GM12878 (cell line): Measurements from ENCODE around the gene UBR7. TPM values are rescaled to one million over a fixed set of nuclear protein-coding genes. Genes with fewer than 3 reads are reported as not detected.

Source experiments
- ATAC-seq: fragments of 200-7000 bp; cut with Tn5 transposase; 3 replicates; pipeline ENCODE4 v1.9.1; 2020; ENCODE audit warnings: mild to moderate bottlenecking, moderate library complexity
- BruUV-seq: library from RNA; stranded (reverse); fragments of 400-500 nt; replicated peaks from 2 replicates; lab custom pipeline; 2021; lab: Mats Ljungman, UMichigan
- CTCF ChIA-PET: fragments of 300-600 bp; sonication (Branson Sonifier 250); formaldehyde crosslinking; extraction: SDS; loops from one replicate; lab custom pipeline; 2021; ENCODE audit warnings: inconsistent platforms; lab: Yijun Ruan, JAX
- POLR2A ChIA-PET: fragments of 350-600 bp; formaldehyde crosslinking; extraction: SDS; loops from one replicate; lab custom pipeline; 2021; ENCODE audit warnings: inconsistent platforms; lab: Charles Lee
- RAD21 ChIA-PET: fragments of 300-600 bp; sonication (Branson Sonifier 250); formaldehyde crosslinking; loops from one replicate; lab custom pipeline; 2023; ENCODE audit warnings: antibody characterized with exemption; ENCODE audit not compliant: unreplicated experiment; lab: Charles Lee
- SMC1A ChIA-PET: fragments of 300-600 bp; sonication (Branson Sonifier 250); formaldehyde crosslinking; loops from one replicate; lab custom pipeline; 2023; ENCODE audit not compliant: unreplicated experiment, uncharacterized antibody; lab: Charles Lee
- DNase-seq: peaks from one replicate; pipeline ENCODE4 v3.0.0-alpha.2; 2011; ENCODE audit warnings: low read depth, low spot score
- FAIRE-seq: peaks from 3 replicates; lab custom pipeline; 2011; peaks lifted over from hg19 to GRCh38; lab: Jason Lieb, UNC
- H2AFZ ChIP-seq: 2 replicates; pipeline ENCODE4 v1.6.0; 2011; ENCODE audit warnings: low read depth, low read length, control low read depth; ENCODE audit not compliant: control insufficient read depth
- H3K27ac ChIP-seq: 2 replicates; pipeline ENCODE4 v1.5.1; 2011; ENCODE audit warnings: control low read depth; ENCODE audit not compliant: control insufficient read depth, insufficient read depth
- H3K27me3 ChIP-seq, 2 experiments: replicated peaks in 1 of 2; 2 replicates each; pipeline versions ENCODE4 v1.6.0 to v1.6.1; 2011; ENCODE audit warnings: low read length in 1 of 2; ENCODE audit not compliant: control insufficient read depth in 2 of 2, insufficient read depth in 2 of 2
- H3K36me3 ChIP-seq, 2 experiments: 2 replicates each; pipeline ENCODE4 v1.5.1; 2011; ENCODE audit warnings: low read length in 1 of 2; ENCODE audit not compliant: control insufficient read depth in 2 of 2, insufficient read depth in 2 of 2
- H3K4me1 ChIP-seq: 2 replicates; pipeline ENCODE4 v1.6.1; 2011; ENCODE audit warnings: mild to moderate bottlenecking, low read length, moderate library complexity, mixed read lengths; ENCODE audit not compliant: control insufficient read depth, insufficient read depth
- H3K4me2 ChIP-seq: 2 replicates; pipeline ENCODE4 v1.6.0; 2011; ENCODE audit warnings: control low read depth; ENCODE audit not compliant: control insufficient read depth, insufficient read depth
- H3K4me3 ChIP-seq: fragments of 200-600 bp; sonication (generic); 2 replicates; pipeline ENCODE4 v1.5.1; 2016
- H3K79me2 ChIP-seq: 2 replicates; pipeline ENCODE4 v1.6.0; 2011; ENCODE audit warnings: low read length; ENCODE audit not compliant: control insufficient read depth, insufficient read depth
- H3K9ac ChIP-seq: 2 replicates; pipeline ENCODE4 v1.8.0; 2011; ENCODE audit warnings: low read length, control low read depth, mixed read lengths; ENCODE audit not compliant: control insufficient read depth, insufficient read depth
- H3K9me3 ChIP-seq: replicated peaks from 3 replicates; pipeline ENCODE4 v1.5.1; 2011; ENCODE audit warnings: mild to moderate bottlenecking, low read length; ENCODE audit not compliant: control insufficient read depth, insufficient read depth
- H4K20me1 ChIP-seq: 2 replicates; pipeline ENCODE4 v1.6.0; 2011; ENCODE audit not compliant: control insufficient read depth, insufficient read depth
- ATF7 ChIP-seq: fragments of 450-650 bp; IDR thresholded peaks from 2 replicates; pipeline ENCODE4 v1.6.1; 2016; ENCODE audit warnings: low read depth, mild to moderate bottlenecking
- BMI1 ChIP-seq: fragments of 450-650 bp; IDR thresholded peaks from 2 replicates; pipeline ENCODE4 v1.6.1; 2016; ENCODE audit warnings: mild to moderate bottlenecking, moderate library complexity, borderline replicate concordance
- FOXK2 ChIP-seq: fragments of 450-650 bp; IDR thresholded peaks from 2 replicates; pipeline ENCODE4 v1.6.1; 2017; ENCODE audit warnings: mild to moderate bottlenecking, moderate library complexity
- MXI1 ChIP-seq: fragments of 150-350 bp; IDR thresholded peaks from 2 replicates; pipeline ENCODE4 v1.6.1; 2011; ENCODE audit warnings: low read depth, mild to moderate bottlenecking, inconsistent platforms, low read length, improper control_type of control experiment
- MYC ChIP-seq: IDR thresholded peaks from 2 replicates; pipeline ENCODE4 v1.6.1; 2011; ENCODE audit warnings: mild to moderate bottlenecking, low read length, moderate library complexity, inconsistent platforms; ENCODE audit not compliant: insufficient read depth, insufficient replicate concordance, insufficient read length, severe bottlenecking
- ZBTB33 ChIP-seq: fragments of 450-650 bp; IDR thresholded peaks from 2 replicates; pipeline ENCODE4 v1.6.1; 2017; ENCODE audit warnings: mild to moderate bottlenecking
- WGBS: methylation state at CpG from one replicate; pipeline ENCODE4 v1.1.6; 2016; ENCODE audit warnings: low lambda C conversion rate; ENCODE audit not compliant: insufficient replicate concordance, insufficient coverage; ENCODE audit errors: missing lambda C conversion rate; 5-methylcytosine and 5-hydroxymethylcytosine counted together
- in situ Hi-C: fragments of 300-500 bp; cut with MboI; formaldehyde crosslinking; loops from 9 replicates; pipeline ENCODE4 v1.14.3; 2018; ENCODE audit warnings: mixed read lengths
- intact Hi-C: fragments of 100-400 bp; cut with micrococcal nuclease; formaldehyde crosslinking; loops from one replicate; pipeline ENCODE4 v1.14.2; 2022; ENCODE audit not compliant: unreplicated experiment
- polyA plus RNA-seq, 11 experiments: library from polyadenylated mRNA; depleted of rRNA in 4 of 11; unstranded in 6 of 11; stranded (reverse) in 5 of 11; fragments of >200 nt; fragmentation: Nextera tagmentation in 4 of 11; fragmentation: Illumina TruSeq in 1 of 11; extraction: Ambion mirVana in 4 of 11; extraction: Trizol in 1 of 11; gene quantifications; 1 replicate in 1 of 11; 2 replicates in 10 of 11; pipeline versions ENCODE4 v1.2.1 to v1.2.3, GENCODE V29; 2011 to 2016; ENCODE audit warnings: inconsistent platforms in 2 of 11, missing spikeins in 2 of 11, low read depth in 1 of 11
- total RNA-seq, 4 experiments: library from RNA; depleted of rRNA in 3 of 4; stranded (reverse); fragments of >200 nt in 3 of 4; fragmentation: Illumina TruSeq in 1 of 4; extraction: Trizol in 1 of 4; gene quantifications; 2 replicates each; pipeline versions ENCODE4 v1.2.1 to v1.2.3, GENCODE V29; 2013 to 2021
- TF ChIP-seq, protein P1 (sequence below): fragments of 450-650 bp; IDR thresholded peaks from 2 replicates; pipeline ENCODE4 v1.6.1; 2017; ENCODE audit warnings: mild to moderate bottlenecking, low read depth, inconsistent platforms; ENCODE audit not compliant: poor library complexity, severe bottlenecking
- TF ChIP-seq, protein P2 (sequence below): fragments of 450-650 bp; IDR thresholded peaks from 2 replicates; pipeline ENCODE4 v1.6.1; 2017; ENCODE audit warnings: mild to moderate bottlenecking, moderate library complexity

UBR7 gene
- total and polyA plus RNA-seq, 10 of the 15 experiments (the other 5 are each of a cell fraction or from before 2014, with no cell fraction given): 14.3 to 85.6 (median 49.9) TPM

GRCh38 chr14:93223565-93223964 lies 16.5 kb downstream of the UBR7 start:
- Histone ChIP-seq H3K4me3 (no peak overlapping the region), H3K4me2 (no peak overlapping the region), H3K36me3 (peaks cover 6 to 10% of the 10 kb centered on the region in 2 experiments; a peak in 3 of 4 replicates), H3K27me3 (no peaks in the 10 kb centered on the region), H3K79me2 (no peaks in the 10 kb centered on the region), H3K27ac (no peak overlapping the region), H3K9ac (no peak overlapping the region), H3K4me1 (no peaks in the 10 kb centered on the region), H2AFZ (no peak overlapping the region), H3K9me3 (no peaks in the 10 kb centered on the region), H4K20me1 (no peaks in the 10 kb centered on the region)
- no TSS peak for BruUV-seq
- 99% methylated on average over 27 of the region's 27 CpGs for WGBS
- TF ChIP-seq BMI1 (no peak), ATF7 (no peak)
- ChIA-PET POLR2A (interaction anchor here (0.8 kb wide), 1 partner anchor 29 kb away, joined by 3 read pairs; no protein-coding TSS in a partner anchor), RAD21 (no interaction called here), CTCF (no interaction called here), SMC1A (no interaction called here)
- in situ Hi-C loops (no loop called here), intact Hi-C loops (no loop called here)
- DNase-seq (no peak), FAIRE-seq (no peak), ATAC-seq (no peak)

DNA sequence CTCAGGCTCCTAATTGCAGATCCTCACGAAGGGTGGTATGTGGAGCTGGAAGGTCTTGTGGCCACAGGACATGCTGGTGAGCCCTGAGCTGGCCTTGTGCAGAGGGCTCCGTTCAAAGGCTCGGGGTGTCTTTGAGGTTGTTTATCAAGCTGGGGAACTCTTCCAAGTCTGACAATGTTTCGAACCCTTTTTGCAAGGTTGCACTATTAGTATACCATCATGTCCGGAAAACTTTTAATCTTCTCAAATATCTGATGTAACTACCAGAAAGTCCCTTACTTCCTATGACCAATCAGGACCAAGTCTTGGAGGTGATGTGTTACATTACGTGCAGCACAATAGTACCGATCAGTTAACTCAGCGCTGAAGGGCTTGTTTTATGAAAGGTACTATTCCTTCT lies 21.5 kb downstream of the UBR7 start:
- DNase-seq (no peak), FAIRE-seq (no peak), ATAC-seq (no peak)
- Histone ChIP-seq H4K20me1 (no peaks in the 10 kb centered on the region), H3K79me2 (no peaks in the 10 kb centered on the region), H3K4me3 (no peak overlapping the region), H3K9me3 (no peaks in the 10 kb centered on the region), H3K4me2 (no peak overlapping the region), H3K9ac (no peak overlapping the region), H3K27me3 (no peaks in the 10 kb centered on the region), H2AFZ (no peak overlapping the region), H3K36me3 (peaks cover 4 to 8% of the 10 kb centered on the region in 2 experiments; a peak in 2 of 4 replicates), H3K4me1 (no peaks in the 10 kb centered on the region; the same call in 1 of the 2 replicates), H3K27ac (no peak overlapping the region)
- CTCF ChIA-PET: no interaction called here
- in situ Hi-C loops: loop anchor here (25.0 kb wide), 1 partner anchor 309 kb away; no protein-coding TSS in a partner anchor
- SMC1A ChIA-PET: interaction anchor here (1.3 kb wide), 1 partner anchor 308 kb away, joined by 4 read pairs; no protein-coding TSS in a partner anchor
- RAD21 ChIA-PET: interaction anchor here (0.6 kb wide), 1 partner anchor 27 kb away, joined by 3 read pairs; no protein-coding TSS in a partner anchor
- 98% methylated on average over 8 of the region's 8 CpGs for WGBS
- intact Hi-C loops: no loop called here
- POLR2A ChIA-PET: no interaction called here
- TSS peak; percentile 59 for BruUV-seq
- TF ChIP-seq ZBTB33 (no peak), MYC (no peak), MXI1 (no peak), FOXK2 (no peak)
- TF ChIP-seq, protein P1, sequence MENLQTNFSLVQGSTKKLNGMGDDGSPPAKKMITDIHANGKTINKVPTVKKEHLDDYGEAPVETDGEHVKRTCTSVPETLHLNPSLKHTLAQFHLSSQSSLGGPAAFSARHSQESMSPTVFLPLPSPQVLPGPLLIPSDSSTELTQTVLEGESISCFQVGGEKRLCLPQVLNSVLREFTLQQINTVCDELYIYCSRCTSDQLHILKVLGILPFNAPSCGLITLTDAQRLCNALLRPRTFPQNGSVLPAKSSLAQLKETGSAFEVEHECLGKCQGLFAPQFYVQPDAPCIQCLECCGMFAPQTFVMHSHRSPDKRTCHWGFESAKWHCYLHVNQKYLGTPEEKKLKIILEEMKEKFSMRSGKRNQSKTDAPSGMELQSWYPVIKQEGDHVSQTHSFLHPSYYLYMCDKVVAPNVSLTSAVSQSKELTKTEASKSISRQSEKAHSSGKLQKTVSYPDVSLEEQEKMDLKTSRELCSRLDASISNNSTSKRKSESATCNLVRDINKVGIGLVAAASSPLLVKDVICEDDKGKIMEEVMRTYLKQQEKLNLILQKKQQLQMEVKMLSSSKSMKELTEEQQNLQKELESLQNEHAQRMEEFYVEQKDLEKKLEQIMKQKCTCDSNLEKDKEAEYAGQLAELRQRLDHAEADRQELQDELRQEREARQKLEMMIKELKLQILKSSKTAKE: no peak
- TF ChIP-seq, protein P2, sequence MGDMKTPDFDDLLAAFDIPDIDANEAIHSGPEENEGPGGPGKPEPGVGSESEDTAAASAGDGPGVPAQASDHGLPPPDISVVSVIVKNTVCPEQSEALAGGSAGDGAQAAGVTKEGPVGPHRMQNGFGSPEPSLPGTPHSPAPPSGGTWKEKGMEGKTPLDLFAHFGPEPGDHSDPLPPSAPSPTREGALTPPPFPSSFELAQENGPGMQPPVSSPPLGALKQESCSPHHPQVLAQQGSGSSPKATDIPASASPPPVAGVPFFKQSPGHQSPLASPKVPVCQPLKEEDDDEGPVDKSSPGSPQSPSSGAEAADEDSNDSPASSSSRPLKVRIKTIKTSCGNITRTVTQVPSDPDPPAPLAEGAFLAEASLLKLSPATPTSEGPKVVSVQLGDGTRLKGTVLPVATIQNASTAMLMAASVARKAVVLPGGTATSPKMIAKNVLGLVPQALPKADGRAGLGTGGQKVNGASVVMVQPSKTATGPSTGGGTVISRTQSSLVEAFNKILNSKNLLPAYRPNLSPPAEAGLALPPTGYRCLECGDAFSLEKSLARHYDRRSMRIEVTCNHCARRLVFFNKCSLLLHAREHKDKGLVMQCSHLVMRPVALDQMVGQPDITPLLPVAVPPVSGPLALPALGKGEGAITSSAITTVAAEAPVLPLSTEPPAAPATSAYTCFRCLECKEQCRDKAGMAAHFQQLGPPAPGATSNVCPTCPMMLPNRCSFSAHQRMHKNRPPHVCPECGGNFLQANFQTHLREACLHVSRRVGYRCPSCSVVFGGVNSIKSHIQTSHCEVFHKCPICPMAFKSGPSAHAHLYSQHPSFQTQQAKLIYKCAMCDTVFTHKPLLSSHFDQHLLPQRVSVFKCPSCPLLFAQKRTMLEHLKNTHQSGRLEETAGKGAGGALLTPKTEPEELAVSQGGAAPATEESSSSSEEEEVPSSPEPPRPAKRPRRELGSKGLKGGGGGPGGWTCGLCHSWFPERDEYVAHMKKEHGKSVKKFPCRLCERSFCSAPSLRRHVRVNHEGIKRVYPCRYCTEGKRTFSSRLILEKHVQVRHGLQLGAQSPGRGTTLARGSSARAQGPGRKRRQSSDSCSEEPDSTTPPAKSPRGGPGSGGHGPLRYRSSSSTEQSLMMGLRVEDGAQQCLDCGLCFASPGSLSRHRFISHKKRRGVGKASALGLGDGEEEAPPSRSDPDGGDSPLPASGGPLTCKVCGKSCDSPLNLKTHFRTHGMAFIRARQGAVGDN: no peak
